HepG2 (cell line): ENCODE results near the gene PHF13. TPM values are rescaled to one million over a fixed set of nuclear protein-coding genes. Genes with fewer than 3 reads are reported as not detected.
A peak's percentile ranks its signal among the peaks of the same experiment; 100 is the strongest.

Experiments
- ATAC-seq: fragments of 200-7000 bp; cut with Tn5 transposase; 3 replicates; pipeline ENCODE4 v1.9.1; 2020; ENCODE audit warnings: mild to moderate bottlenecking, moderate library complexity
- BruUV-seq: library from RNA; stranded (reverse); fragments of 400-500 nt; replicated peaks from 2 replicates; lab custom pipeline; 2021; lab: Mats Ljungman, UMichigan
- CTCF ChIA-PET: fragments of 300-600 bp; formaldehyde crosslinking; extraction: SDS; loops from one replicate; lab custom pipeline; 2021; ENCODE audit warnings: low total read pairs, inconsistent platforms, low intra/inter-chr PET ratio; lab: Yijun Ruan, JAX
- POLR2A ChIA-PET: fragments of 350-600 bp; sonication (Branson Sonifier 250); formaldehyde crosslinking; loops from one replicate; lab custom pipeline; 2020; ENCODE audit warnings: antibody characterized with exemption, inconsistent platforms; lab: Yijun Ruan, JAX
- DNase-seq: peaks from one replicate; pipeline ENCODE4 v3.0.0-alpha.2; 2015; ENCODE audit warnings: low spot score
- FAIRE-seq: peaks from 3 replicates; lab custom pipeline; 2011; peaks lifted over from hg19 to GRCh38; lab: Jason Lieb, UNC
- H2AFZ ChIP-seq: one replicate; pipeline ENCODE4 v1.6.1; 2011; ENCODE audit warnings: low read length, inconsistent platforms
- H3K27ac ChIP-seq: fragments of 300-600 bp; 3 replicates; pipeline ENCODE4 v1.8.0; 2011; ENCODE audit warnings: mixed run types, mild to moderate bottlenecking, mixed read lengths, low read length, inconsistent platforms; ENCODE audit not compliant: insufficient read depth; ENCODE audit errors: extremely low read length
- H3K27me3 ChIP-seq, 2 experiments: fragments of 200-600 bp in 1 of 2; 2 replicates in 1 of 2; 3 replicates in 1 of 2; pipeline versions ENCODE4 v1.6.0 to v1.8.0; 2011; ENCODE audit warnings: low read length in 2 of 2, mild to moderate bottlenecking in 2 of 2, moderate library complexity in 2 of 2, inconsistent platforms in 1 of 2; ENCODE audit not compliant: insufficient read depth in 2 of 2, control insufficient read depth in 1 of 2
- H3K36me3 ChIP-seq, 2 experiments: fragments of 200-600 bp in 1 of 2; replicated peaks in 1 of 2; 2 replicates in 1 of 2; 3 replicates in 1 of 2; pipeline versions ENCODE4 v1.5.1 to v1.8.0; 2011; ENCODE audit warnings: low read length in 2 of 2, inconsistent platforms in 1 of 2; ENCODE audit not compliant: insufficient read depth in 2 of 2, control insufficient read depth in 1 of 2
- H3K4me1 ChIP-seq: 2 replicates; pipeline ENCODE4 v1.5.1; 2012; ENCODE audit warnings: low read length, inconsistent platforms; ENCODE audit not compliant: insufficient read depth
- H3K4me2 ChIP-seq: 2 replicates; pipeline ENCODE4 v1.6.0; 2011; ENCODE audit warnings: low read depth, low read length, inconsistent platforms
- H3K4me3 ChIP-seq, 3 experiments: fragments of 200-600 bp in 1 of 3; sonication (generic), shearing (Covaris generic) in 1 of 3; replicated peaks in 1 of 3; 2 replicates each; pipeline ENCODE4 v1.5.1; 2011 to 2016; ENCODE audit warnings: low read length in 3 of 3, inconsistent platforms in 2 of 3, low read depth in 2 of 3, mild to moderate bottlenecking in 2 of 3, control low read depth in 1 of 3, mixed read lengths in 1 of 3; ENCODE audit not compliant: insufficient read depth in 1 of 3
- H3K79me2 ChIP-seq: one replicate; pipeline ENCODE4 v1.6.1; 2011; ENCODE audit warnings: low read length, inconsistent platforms; ENCODE audit not compliant: insufficient read depth
- H3K9ac ChIP-seq: 2 replicates; pipeline ENCODE4 v1.6.0; 2011; ENCODE audit warnings: mild to moderate bottlenecking, low read depth, low read length, inconsistent platforms; ENCODE audit not compliant: insufficient read depth
- H3K9me3 ChIP-seq: 2 replicates; pipeline ENCODE4 v1.5.1; 2012; ENCODE audit warnings: mild to moderate bottlenecking, low read length
- H4K20me1 ChIP-seq: 2 replicates; pipeline ENCODE4 v1.6.0; 2011; ENCODE audit warnings: inconsistent platforms, mild to moderate bottlenecking, low read length, moderate library complexity; ENCODE audit not compliant: insufficient read depth
- DBP ChIP-seq: sonication (generic); formaldehyde crosslinking; IDR thresholded peaks from 2 replicates; pipeline ENCODE4 v1.4.0; 2020; ENCODE audit warnings: missing genetic modification reagents; ENCODE audit errors: not compliant biosample characterization
- GTF2F1 ChIP-seq: fragments of 150-350 bp; IDR thresholded peaks from 2 replicates; pipeline ENCODE4 v1.6.1; 2014; ENCODE audit warnings: low read length
- HNF4G ChIP-seq, 2 experiments: sonication (generic) in 1 of 2; formaldehyde crosslinking in 1 of 2; IDR thresholded peaks; 2 replicates each; pipeline versions ENCODE4 v1.4.0 to v1.6.1; 2011 to 2020; ENCODE audit warnings: borderline replicate concordance in 2 of 2, low read depth in 2 of 2, mild to moderate bottlenecking in 2 of 2, low read length in 1 of 2, missing genetic modification reagents in 1 of 2, moderate library complexity in 1 of 2
- MXD1 ChIP-seq: sonication (generic); formaldehyde crosslinking; IDR thresholded peaks from 2 replicates; pipeline ENCODE4 v1.4.0; 2020; ENCODE audit warnings: mild to moderate bottlenecking, missing genetic modification reagents
- MYNN ChIP-seq: sonication (generic); formaldehyde crosslinking; IDR thresholded peaks from 2 replicates; pipeline ENCODE4 v1.4.0; 2020; ENCODE audit warnings: mild to moderate bottlenecking, low read depth, missing genetic modification reagents
- SNAI1 ChIP-seq: sonication (generic); formaldehyde crosslinking; IDR thresholded peaks from 2 replicates; pipeline ENCODE4 v1.5.0; 2020; ENCODE audit warnings: mild to moderate bottlenecking, missing genetic modification reagents, borderline replicate concordance
- ZNF121 ChIP-seq: sonication (generic); formaldehyde crosslinking; IDR thresholded peaks from 2 replicates; pipeline ENCODE4 v1.5.0; 2020; ENCODE audit warnings: mild to moderate bottlenecking, missing genetic modification reagents
- ZNF275 ChIP-seq: sonication (generic); formaldehyde crosslinking; IDR thresholded peaks from 2 replicates; pipeline ENCODE4 v1.8.0; 2022; ENCODE audit warnings: missing genetic modification reagents, mild to moderate bottlenecking, inconsistent platforms, borderline replicate concordance
- ZNF431 ChIP-seq: sonication (generic); formaldehyde crosslinking; IDR thresholded peaks from 2 replicates; pipeline ENCODE4 v1.9.0; 2022; ENCODE audit warnings: missing genetic modification reagents, low read depth, mild to moderate bottlenecking, borderline replicate concordance
- ZNF607 ChIP-seq: sonication (generic); formaldehyde crosslinking; IDR thresholded peaks from 2 replicates; pipeline ENCODE4 v1.5.1; 2020; ENCODE audit warnings: missing genetic modification reagents, mild to moderate bottlenecking, borderline replicate concordance
- ZNF761 ChIP-seq: sonication (generic); formaldehyde crosslinking; conservative IDR thresholded peaks from 2 replicates; pipeline ENCODE4 v1.4.0; 2020; ENCODE audit warnings: mild to moderate bottlenecking, missing genetic modification reagents
- WGBS: methylation state at CpG from one replicate; pipeline ENCODE4 v1.1.6; 2017; ENCODE audit warnings: low lambda C conversion rate; 5-methylcytosine and 5-hydroxymethylcytosine counted together
- in situ Hi-C: cut with HindIII; loops from 2 replicates; pipeline ENCODE4 v1.10.0; 2017; ENCODE audit warnings: low pct_unique_long_range_greater_than_20kb; ENCODE audit not compliant: extremely low pct_ligation_motif_present
- intact Hi-C: fragments of 100-400 bp; cut with micrococcal nuclease; formaldehyde crosslinking; loops from one replicate; pipeline ENCODE4 v1.10.0; 2022; ENCODE audit not compliant: unreplicated experiment
- polyA plus RNA-seq, 8 experiments: library from polyadenylated mRNA; depleted of rRNA in 3 of 8; stranded (reverse) in 7 of 8; unstranded in 1 of 8; fragments of >200 nt; fragmentation: Illumina TruSeq in 4 of 8; extraction: Trizol in 4 of 8; gene quantifications; 2 replicates each; pipeline versions ENCODE4 v1.2.1 to v1.2.3, GENCODE V29; 2011 to 2016; ENCODE audit warnings: low read depth in 4 of 8, missing spikeins in 1 of 8, mixed read lengths in 1 of 8; ENCODE audit not compliant: insufficient read depth in 1 of 8
- total RNA-seq, 5 experiments: library from RNA; depleted of rRNA; stranded (reverse); fragments of >200 nt; fragmentation: Illumina TruSeq; extraction: Trizol; gene quantifications; 2 replicates each; pipeline ENCODE4 v1.2.3, GENCODE V29; 2016; ENCODE audit warnings: low read depth in 1 of 5

Gene PHF13
- total and polyA plus RNA-seq, 2 of the 13 experiments (the other 11 are each of a cell fraction or from before 2014, with no cell fraction given) = 4.7 to 7.4 TPM

DNA sequence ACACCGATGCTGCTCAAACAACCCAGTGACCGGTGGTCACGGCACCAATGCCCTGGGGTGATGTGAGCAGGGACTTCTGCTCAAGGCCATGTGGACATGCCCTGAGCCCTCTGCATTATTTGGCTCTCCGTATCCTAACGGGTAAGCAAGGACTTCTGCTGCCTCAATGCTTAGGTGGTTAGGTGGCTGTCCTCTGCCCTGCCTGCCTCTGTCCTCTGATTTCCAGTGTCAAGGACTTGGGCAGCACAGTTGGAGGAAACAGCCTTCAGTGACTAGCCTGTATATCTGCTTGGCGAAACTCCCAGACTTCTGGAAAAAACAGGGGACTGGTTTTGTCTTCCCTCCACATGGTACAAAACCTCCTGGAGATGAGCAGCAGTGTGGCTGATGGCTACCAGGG, 53.6 kb downstream of the PHF13 start:
- POLR2A ChIA-PET = no interaction called here
- Histone ChIP-seq H2AFZ (no peak overlapping the region), H3K4me2 (no peak overlapping the region), H3K27ac (no peak overlapping the region), H3K9ac (no peak overlapping the region), H3K36me3 (peaks cover 15 to 49% of the 10 kb centered on the region in 2 experiments), H3K4me1 (no peaks in the 10 kb centered on the region), H4K20me1 (peaks cover 3% of the 10 kb centered on the region; the same call in 1 of the 2 replicates), H3K9me3 (no peaks in the 10 kb centered on the region), H3K27me3 (no peaks in the 10 kb centered on the region), H3K4me3 (no peak overlapping the region), H3K79me2 (peaks cover 7% of the 10 kb centered on the region)
- FAIRE-seq (no peak), DNase-seq (no peak), ATAC-seq (no peak)
- in situ Hi-C loops = no loop called here
- whole genome bisulfite sequencing = 100% methylated on average over 6 of the region's 6 CpGs
- no TSS peak for BruUV-seq
- TF ChIP-seq MXD1 (CRISPR knock-in tag) (0 out of 2 replicates have a peak, but pooled peaks have one; percentile 20), SNAI1 (no peak)
- intact Hi-C loops = no loop called here
- CTCF ChIA-PET = no interaction called here

DNA sequence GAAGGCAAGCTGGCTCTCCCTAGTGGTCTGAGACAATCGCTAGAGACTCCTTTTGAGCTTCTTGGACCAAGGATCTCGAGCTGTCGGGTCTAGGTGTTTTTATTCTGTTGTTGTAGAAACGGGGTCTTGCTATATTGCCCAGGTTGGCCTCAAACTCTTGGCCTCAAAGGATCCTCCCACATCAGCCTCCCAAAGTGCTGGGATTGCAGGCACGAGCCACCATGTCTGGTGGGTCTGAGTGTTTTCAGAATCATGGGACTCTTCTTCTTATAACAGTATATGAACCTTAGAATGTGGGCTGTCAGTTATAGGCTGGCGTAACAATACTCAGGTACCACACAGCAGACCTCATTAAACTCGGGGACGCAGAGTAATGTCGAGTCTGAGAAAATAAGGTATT, 55.0 kb downstream of the PHF13 start:
- H3K4me2 ChIP-seq = no peak overlapping the region
- peaks cover 15 to 45% of the 10 kb centered on the region in 2 experiments for H3K36me3 ChIP-seq
- POLR2A ChIA-PET = no interaction called here
- H3K4me3 ChIP-seq = no peak overlapping the region
- no peak overlapping the region for H3K9ac ChIP-seq
- TF ChIP-seq ZNF121 (CRISPR knock-in tag) (peak; percentile 40; the same call in 1 of the 2 replicates), MYNN (no peak), ZNF275 (no peak), HNF4G (IDR thresholded peaks at IDR 0.05; ENCODE audit: borderline replicate concordance, low read depth, low read length) (no peak), HNF4G (CRISPR knock-in tag; IDR thresholded peaks at IDR 0.05; ENCODE audit: borderline replicate concordance, low read depth) (no peak), ZNF431 (no peak), GTF2F1 (no peak), ZNF607 (CRISPR knock-in tag) (no peak), DBP (CRISPR knock-in tag) (no peak), ZNF761 (no peak)
- no peak overlapping the region for H2AFZ ChIP-seq
- WGBS = over 99% methylated on average over 9 of the region's 9 CpGs
- no peak for FAIRE-seq
- intact Hi-C loops = no loop called here
- peaks cover 8% of the 10 kb centered on the region for H3K79me2 ChIP-seq
- no peaks in the 10 kb centered on the region for H3K9me3 ChIP-seq
- CTCF ChIA-PET = no interaction called here
- H3K4me1 ChIP-seq = no peaks in the 10 kb centered on the region
- in situ Hi-C loops = no loop called here
- H3K27me3 ChIP-seq = no peaks in the 10 kb centered on the region
- H4K20me1 ChIP-seq = peaks cover 3% of the 10 kb centered on the region; the same call in 1 of the 2 replicates
- ATAC-seq = no peak
- H3K27ac ChIP-seq = no peak overlapping the region
- no peak for DNase-seq
- BruUV-seq = no TSS peak
